Activated naive CD8-positive, alpha-beta T cell treated with anti-CD3 and anti-CD28 coated beads, Interleukin-2, amount 10 ng/mL, durations not matched to agents 7 days and 5 days (primary cell): ENCODE measurements around the gene CTNNA3. TPM values are rescaled to one million over a fixed set of nuclear protein-coding genes. Genes with fewer than 3 reads are reported as not detected.
"Not testable (repeated sequence)": the region's sequence is repeated elsewhere in the genome, so short reads cannot be mapped to it uniquely, and the experiment has no call there.

ENCODE experiments used
- ATAC-seq: fragments of 150-1000 bp; cut with Tn5 transposase; one replicate; pipeline ENCODE4 v1.10.0; 2021; ENCODE audit warnings: low read depth, moderate library complexity
- POLR2A ChIA-PET: fragments of 350-600 bp; sonication (Branson Sonifier 250); formaldehyde crosslinking; loops from one replicate; lab custom pipeline; 2021; ENCODE audit warnings: antibody characterized with exemption; lab: Charles Lee
- DNase-seq: peaks from one replicate; pipeline ENCODE4 v3.0.0; 2021
- H3K27ac Mint-ChIP-seq: one replicate; pipeline ENCODE4 v1.8.0; 2022; ENCODE audit warnings: mild to moderate bottlenecking, mixed read lengths
- H3K27me3 Mint-ChIP-seq: one replicate; pipeline ENCODE4 v1.8.0; 2022; ENCODE audit warnings: mild to moderate bottlenecking, moderate library complexity, mixed read lengths
- H3K36me3 Mint-ChIP-seq: one replicate; pipeline ENCODE4 v1.8.0; 2021; ENCODE audit warnings: mild to moderate bottlenecking, mixed read lengths
- H3K4me1 Mint-ChIP-seq: one replicate; pipeline ENCODE4 v1.8.0; 2021; ENCODE audit warnings: mixed read lengths
- H3K4me3 Mint-ChIP-seq: one replicate; pipeline ENCODE4 v1.8.0; 2022; ENCODE audit warnings: mild to moderate bottlenecking, moderate library complexity, mixed read lengths
- H3K9me3 Mint-ChIP-seq: one replicate; pipeline ENCODE4 v1.8.0; 2021; ENCODE audit warnings: mixed read lengths
- total RNA-seq, 2 experiments: library from RNA; stranded (reverse); gene quantifications; one replicate each; pipeline ENCODE4 v1.2.3, GENCODE V29; 2021

The CTNNA3 gene
- total RNA-seq, 2 experiments from 2014 or later, result 2.4 to 3.6 TPM

DNA sequence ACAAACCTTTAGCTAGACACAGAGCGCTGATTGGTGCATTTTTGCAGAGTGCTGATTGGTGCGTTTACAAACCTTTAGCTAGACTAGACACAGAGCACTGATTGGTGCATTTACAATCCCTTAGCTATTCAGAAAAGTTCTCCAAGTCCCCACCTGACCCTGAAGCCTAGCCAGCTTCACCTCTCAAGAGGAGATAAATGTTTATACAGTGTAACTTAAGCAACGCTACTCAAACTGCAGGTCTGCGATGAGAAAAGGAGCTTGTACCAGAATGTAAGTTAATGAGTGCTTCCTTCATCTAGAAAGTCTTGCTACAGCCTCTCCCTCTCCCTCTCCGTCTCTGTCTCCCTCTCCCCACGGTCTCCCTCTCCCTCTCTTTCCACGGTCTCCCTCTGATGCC lies 5.5 kb downstream of the CTNNA3 start:
- H3K4me3 Mint-ChIP-seq, H3K4me1 Mint-ChIP-seq, H3K9me3 Mint-ChIP-seq, H3K27ac Mint-ChIP-seq, H3K36me3 Mint-ChIP-seq, DNase-seq, POLR2A ChIA-PET, ATAC-seq: not testable (repeated sequence)
- peaks cover 15% of the 10 kb centered on the region for H3K27me3 Mint-ChIP-seq

- H3K4me3 Mint-ChIP-seq, H3K4me1 Mint-ChIP-seq, ATAC-seq, POLR2A ChIA-PET, DNase-seq, H3K36me3 Mint-ChIP-seq, H3K27ac Mint-ChIP-seq, H3K27me3 Mint-ChIP-seq: not testable (repeated sequence)
- H3K9me3 Mint-ChIP-seq, result peaks cover 10% of the 10 kb centered on the region
Measured at GRCh38 chr10:67684140-67684539, 11.9 kb downstream of the CTNNA3 start.

DNA sequence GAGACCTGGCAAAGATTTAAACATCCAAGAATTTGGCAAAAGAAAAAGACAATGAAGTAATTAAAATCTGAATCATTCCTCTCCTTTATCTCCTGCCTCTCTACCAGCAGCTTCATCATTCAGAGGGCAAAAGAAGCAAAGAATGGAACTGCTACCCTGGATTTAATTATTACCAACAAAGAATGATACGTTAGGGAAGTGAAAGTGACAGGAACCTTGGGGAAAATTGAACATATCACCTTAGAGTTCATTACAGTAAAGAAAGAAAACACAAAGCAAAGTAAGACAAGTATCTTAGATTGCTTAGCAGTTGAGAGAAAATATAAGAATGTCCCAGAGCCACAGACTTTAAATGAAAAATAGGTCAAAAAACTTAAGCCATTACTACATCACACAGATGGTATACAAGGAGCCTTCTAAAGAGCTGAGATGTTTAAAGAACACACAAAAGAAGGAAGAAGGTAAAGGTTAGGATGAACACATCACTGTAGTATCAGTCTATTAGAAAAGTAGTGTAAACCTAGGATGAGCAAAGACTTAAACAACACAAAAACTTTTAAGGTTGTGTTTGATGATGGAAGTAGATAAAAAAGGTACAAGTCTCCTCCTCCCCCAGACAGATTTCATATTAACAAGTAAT lies 17.5 kb downstream of the CTNNA3 start:
- ATAC-seq, result no peak
- no peak overlapping the region for H3K27ac Mint-ChIP-seq
- H3K9me3 Mint-ChIP-seq, result peaks cover 3% of the 10 kb centered on the region
- H3K27me3 Mint-ChIP-seq, result peaks cover 31% of the 10 kb centered on the region
- H3K4me1 Mint-ChIP-seq, result no peaks in the 10 kb centered on the region
- no peaks in the 10 kb centered on the region for H3K36me3 Mint-ChIP-seq
- no peak overlapping the region for H3K4me3 Mint-ChIP-seq
- no peak for DNase-seq
- POLR2A ChIA-PET, result no interaction called here

- H3K4me1 Mint-ChIP-seq, result no peaks in the 10 kb centered on the region
- H3K36me3 Mint-ChIP-seq, result no peaks in the 10 kb centered on the region
- POLR2A ChIA-PET, result no interaction called here
- H3K9me3 Mint-ChIP-seq, result no peaks in the 10 kb centered on the region
- no peak overlapping the region for H3K4me3 Mint-ChIP-seq
- no peak for ATAC-seq
- no peak for DNase-seq
- no peak overlapping the region for H3K27ac Mint-ChIP-seq
- peaks cover 33% of the 10 kb centered on the region for H3K27me3 Mint-ChIP-seq
Measured at GRCh38 chr10:67676208-67676825, 19.7 kb downstream of the CTNNA3 start.

DNA sequence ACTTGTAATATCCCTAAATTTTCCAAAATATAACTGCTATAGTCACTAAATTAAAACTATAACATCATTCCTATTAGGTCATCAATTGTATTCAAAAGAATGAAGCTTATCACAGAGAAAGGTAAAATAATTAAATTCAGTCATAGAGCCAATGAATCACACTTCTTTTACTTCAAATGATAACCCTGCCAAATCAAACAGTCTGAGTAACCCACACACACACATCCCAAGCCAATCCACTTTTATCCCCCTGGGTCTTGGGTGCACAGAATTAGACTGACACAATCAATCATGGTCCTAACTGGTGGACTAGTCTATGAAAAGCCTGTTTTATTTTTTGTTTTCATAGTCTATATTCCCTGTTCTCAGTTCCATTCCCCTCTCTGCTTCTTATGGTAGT lies 25.6 kb downstream of the CTNNA3 start:
- no peaks in the 10 kb centered on the region for H3K9me3 Mint-ChIP-seq
- H3K27ac Mint-ChIP-seq, result no peak overlapping the region
- H3K36me3 Mint-ChIP-seq, result no peaks in the 10 kb centered on the region
- H3K4me3 Mint-ChIP-seq, result no peak overlapping the region
- ATAC-seq (no peak), DNase-seq (no peak)
- H3K4me1 Mint-ChIP-seq, result no peaks in the 10 kb centered on the region
- peaks cover 17% of the 10 kb centered on the region for H3K27me3 Mint-ChIP-seq
- POLR2A ChIA-PET, result no interaction called here

DNA sequence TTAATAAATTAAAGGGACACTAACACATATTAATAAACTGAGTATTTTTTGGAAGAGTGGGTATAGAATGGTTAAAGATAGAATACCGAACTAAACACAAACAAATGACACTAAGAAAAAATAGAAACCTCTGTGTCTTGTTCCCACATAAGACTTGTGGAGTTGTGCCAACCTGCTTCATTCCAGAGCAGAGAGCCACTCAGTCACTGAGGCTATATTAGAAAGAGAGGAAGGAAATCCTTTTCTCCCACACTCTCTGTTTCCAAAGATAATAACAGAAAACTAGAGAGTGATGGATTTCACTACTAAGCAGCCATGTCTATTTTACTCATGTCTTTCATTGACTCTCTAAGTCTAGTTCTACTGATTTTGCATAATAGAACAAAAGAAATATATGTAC lies 26.0 kb downstream of the CTNNA3 start:
- Mint-ChIP-seq H3K36me3 (no peaks in the 10 kb centered on the region), H3K27ac (no peak overlapping the region), H3K4me3 (no peak overlapping the region), H3K27me3 (peaks cover 19% of the 10 kb centered on the region), H3K9me3 (no peaks in the 10 kb centered on the region), H3K4me1 (no peaks in the 10 kb centered on the region)
- DNase-seq (no peak), ATAC-seq (no peak)
- POLR2A ChIA-PET, result no interaction called here

DNA sequence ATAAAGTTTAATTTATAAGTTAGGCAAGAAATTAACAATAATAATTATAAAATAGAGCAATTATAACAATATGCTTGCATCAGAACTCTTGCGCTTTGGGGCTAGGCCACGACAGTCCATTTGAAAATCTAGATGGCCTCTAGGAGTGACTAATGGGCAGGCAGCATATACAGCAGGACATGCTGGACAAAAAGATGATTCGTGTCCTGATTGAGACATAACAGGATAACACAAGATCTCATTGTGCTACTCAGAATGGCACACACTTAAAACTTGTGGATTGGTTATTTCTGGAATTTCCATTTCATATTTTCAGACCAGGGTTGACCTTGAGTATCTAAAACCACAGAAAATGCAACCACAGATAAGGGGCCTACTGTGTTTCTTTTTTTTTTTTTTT lies 27.5 kb downstream of the CTNNA3 start:
- H3K27me3 Mint-ChIP-seq, result peaks cover 16% of the 10 kb centered on the region
- no peak for DNase-seq
- POLR2A ChIA-PET, result no interaction called here
- no peaks in the 10 kb centered on the region for H3K9me3 Mint-ChIP-seq
- no peaks in the 10 kb centered on the region for H3K4me1 Mint-ChIP-seq
- H3K27ac Mint-ChIP-seq, result no peak overlapping the region
- no peak for ATAC-seq
- H3K4me3 Mint-ChIP-seq, result no peak overlapping the region
- H3K36me3 Mint-ChIP-seq, result no peaks in the 10 kb centered on the region

- no peak overlapping the region for H3K4me3 Mint-ChIP-seq
- H3K4me1 Mint-ChIP-seq, result no peaks in the 10 kb centered on the region
- H3K27me3 Mint-ChIP-seq, result peaks cover 12% of the 10 kb centered on the region
- POLR2A ChIA-PET, result no interaction called here
- DNase-seq (no peak), ATAC-seq (no peak)
- H3K9me3 Mint-ChIP-seq, result no peaks in the 10 kb centered on the region
- no peaks in the 10 kb centered on the region for H3K36me3 Mint-ChIP-seq
- H3K27ac Mint-ChIP-seq, result no peak overlapping the region
Measured at GRCh38 chr10:67667035-67667425, 29.0 kb downstream of the CTNNA3 start.

DNA sequence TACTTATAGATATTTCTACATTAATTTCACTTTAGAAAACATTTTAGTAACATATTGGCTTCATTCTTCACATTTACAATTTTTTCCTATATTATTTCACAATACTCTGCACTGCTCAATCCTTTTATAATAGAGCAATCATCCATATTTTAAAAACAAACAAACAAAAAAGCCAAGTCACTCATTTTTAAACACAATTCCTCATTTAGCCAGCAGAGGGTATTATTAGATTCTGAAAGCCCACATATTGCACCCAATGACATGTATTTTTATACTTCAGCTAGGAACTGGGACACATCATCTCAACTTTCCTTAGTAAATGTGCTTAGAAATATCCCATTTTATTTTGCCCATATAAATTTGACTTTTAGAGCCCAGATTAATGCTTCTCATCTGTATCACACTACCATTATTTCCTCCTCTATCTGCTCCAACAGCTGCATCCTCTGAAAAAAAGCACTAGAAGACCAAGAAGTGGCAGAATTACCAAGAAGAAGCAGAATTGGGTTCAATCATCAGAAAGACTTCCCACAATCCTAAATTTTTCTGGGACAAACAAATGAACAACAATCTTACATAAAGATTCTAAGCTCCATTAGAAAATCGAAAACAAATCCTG lies 29.5 kb downstream of the CTNNA3 start:
- DNase-seq, result no peak
- H3K4me3 Mint-ChIP-seq, result no peak overlapping the region
- H3K27me3 Mint-ChIP-seq, result peaks cover 15% of the 10 kb centered on the region
- H3K4me1 Mint-ChIP-seq, result no peaks in the 10 kb centered on the region
- no peak overlapping the region for H3K27ac Mint-ChIP-seq
- POLR2A ChIA-PET, result no interaction called here
- H3K36me3 Mint-ChIP-seq, result no peaks in the 10 kb centered on the region
- ATAC-seq, result no peak
- no peaks in the 10 kb centered on the region for H3K9me3 Mint-ChIP-seq

DNA sequence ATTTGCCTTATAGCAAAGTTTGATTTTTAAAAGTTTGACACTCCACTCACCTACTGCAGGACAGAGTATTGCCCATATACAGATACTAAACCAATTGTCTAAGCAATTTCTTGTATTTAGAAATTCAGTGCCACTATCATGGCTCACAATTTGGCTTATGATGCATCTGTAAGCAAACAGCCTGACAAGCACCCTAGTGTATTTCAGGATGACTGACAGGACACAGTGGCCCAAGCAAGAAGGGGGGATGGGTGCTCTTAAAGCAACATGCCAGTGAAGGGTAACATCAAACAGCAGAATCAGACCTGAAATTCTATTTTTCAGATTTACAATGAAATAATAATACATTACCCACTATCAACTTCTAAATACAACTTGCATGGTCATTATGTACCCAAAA lies 30.5 kb downstream of the CTNNA3 start:
- no peaks in the 10 kb centered on the region for H3K9me3 Mint-ChIP-seq
- DNase-seq, result no peak

GRCh38 chr10:67664942-67665341 lies 31.1 kb downstream of the CTNNA3 start:
- no peaks in the 10 kb centered on the region for H3K36me3 Mint-ChIP-seq
- H3K9me3 Mint-ChIP-seq, result no peaks in the 10 kb centered on the region
- DNase-seq (no peak), ATAC-seq (no peak)
- H3K27me3 Mint-ChIP-seq, result peaks cover 13% of the 10 kb centered on the region
- POLR2A ChIA-PET, result interaction anchor here (0.6 kb wide), 1 partner anchor 667 kb away, joined by 5 read pairs; the partner anchor contains the start of gene HNRNPH3
- H3K27ac Mint-ChIP-seq, result no peak overlapping the region
- no peaks in the 10 kb centered on the region for H3K4me1 Mint-ChIP-seq
- H3K4me3 Mint-ChIP-seq, result no peak overlapping the region

More for the DNA sequence above, 30.5 kb downstream of the CTNNA3 start:
- Mint-ChIP-seq H3K27me3 (peaks cover 12% of the 10 kb centered on the region), H3K36me3 (no peaks in the 10 kb centered on the region), H3K4me1 (no peaks in the 10 kb centered on the region), H3K27ac (no peak overlapping the region), H3K4me3 (no peak overlapping the region)
- no peak for ATAC-seq
- POLR2A ChIA-PET, result interaction anchor here (0.6 kb wide), 1 partner anchor 667 kb away, joined by 5 read pairs; the partner anchor contains the start of gene HNRNPH3

GRCh38 chr10:67663449-67664087 lies 32.4 kb downstream of the CTNNA3 start:
- Mint-ChIP-seq H3K4me1 (no peaks in the 10 kb centered on the region), H3K27ac (no peak overlapping the region), H3K27me3 (peaks cover 11% of the 10 kb centered on the region), H3K36me3 (no peaks in the 10 kb centered on the region), H3K4me3 (no peak overlapping the region), H3K9me3 (no peaks in the 10 kb centered on the region)
- no peak for DNase-seq
- ATAC-seq, result no peak
- POLR2A ChIA-PET, result no interaction called here

GRCh38 chr10:67662415-67662814 lies 33.6 kb downstream of the CTNNA3 start:
- no peak overlapping the region for H3K27ac Mint-ChIP-seq
- no peak for ATAC-seq
- POLR2A ChIA-PET, result no interaction called here
- H3K4me3 Mint-ChIP-seq, result no peak overlapping the region
- DNase-seq, result no peak
- H3K27me3 Mint-ChIP-seq, result peaks cover 11% of the 10 kb centered on the region
- no peaks in the 10 kb centered on the region for H3K9me3 Mint-ChIP-seq
- H3K36me3 Mint-ChIP-seq, result no peaks in the 10 kb centered on the region
- no peaks in the 10 kb centered on the region for H3K4me1 Mint-ChIP-seq
